ENCODE measurements around the gene ASMTL.

- no peak for TF ChIP-seq CTCF (IDR thresholded peaks at IDR 0.05)
- no peak for TF ChIP-seq POLR2A (IDR thresholded peaks at IDR 0.05)
- no peak for TF ChIP-seq POLR2AphosphoS5 (IDR thresholded peaks at IDR 0.05; ENCODE audit: insufficient read depth in 1 of 2, low read depth in 1 of 2)
Observed at GRCh38 chrX:1484638-1485019, 31.9 kb upstream of the ASMTL start.

Data from vagina (tissue), 2 donors.